ENCODE measurements around the gene UBE2E2.

UBE2E2 gene

GRCh38 chr3:23192816-23193215, 10.3 kb upstream of the UBE2E2 start:
- H3K4me3 ChIP-seq (ENCODE audit: low read length), result no peak overlapping the region
- no peak for TF ChIP-seq CTCF (conservative IDR thresholded peaks at IDR 0.05; ENCODE audit: low read depth, low read length)
- no peak for DNase-seq (ENCODE audit: low read depth)

GRCh38 chr3:23193831-23194230, 9.3 kb upstream of the UBE2E2 start:
- no peak for TF ChIP-seq CTCF (conservative IDR thresholded peaks at IDR 0.05; ENCODE audit: low read depth, low read length)
- H3K4me3 ChIP-seq (ENCODE audit: low read length), result no peak overlapping the region
- DNase-seq (ENCODE audit: low read depth), result no peak

GRCh38 chr3:23198801-23199200, 4.3 kb upstream of the UBE2E2 start:
- no peak overlapping the region for H3K4me3 ChIP-seq (ENCODE audit: low read length)
- DNase-seq (ENCODE audit: low read depth), result peak; percentile 12
- no peak for TF ChIP-seq CTCF (conservative IDR thresholded peaks at IDR 0.05; ENCODE audit: low read depth, low read length)

- DNase-seq (ENCODE audit: low read depth), result no peak
- no peak overlapping the region for H3K4me3 ChIP-seq (ENCODE audit: low read length)
- TF ChIP-seq CTCF (conservative IDR thresholded peaks at IDR 0.05; ENCODE audit: low read depth, low read length), result no peak
Observed at GRCh38 chr3:23199649-23200048, 3.5 kb upstream of the UBE2E2 start.

- TF ChIP-seq CTCF (conservative IDR thresholded peaks at IDR 0.05; ENCODE audit: low read depth, low read length), result no peak
- DNase-seq (ENCODE audit: low read depth), result no peak
- no peak overlapping the region for H3K4me3 ChIP-seq (ENCODE audit: low read length)
Observed at GRCh38 chr3:23201154-23201838, 1.8 kb upstream of the UBE2E2 start.

GRCh38 chr3:23202203-23202920, 765 bp upstream of the UBE2E2 start:
- H3K4me3 ChIP-seq (ENCODE audit: low read length), result peak overlapping the region; percentile 78
- DNase-seq (ENCODE audit: low read depth), result no peak
- no peak for TF ChIP-seq CTCF (conservative IDR thresholded peaks at IDR 0.05; ENCODE audit: low read depth, low read length)

Measured in retinal pigment epithelial cell (primary cell).